DND-41 (cell line): Measurements from ENCODE around the gene MCHR1.

Experiments used
- ATAC-seq: fragments of 200-7000 bp; cut with Tn5 transposase; 3 replicates; pipeline ENCODE4 v1.9.1; 2021; ENCODE audit warnings: low read depth; ENCODE audit not compliant: insufficient read depth
- DNase-seq: peaks from one replicate; pipeline ENCODE4 v3.0.0-alpha.2; 2020
- H2AFZ ChIP-seq: 2 replicates; pipeline ENCODE4 v1.6.0; 2012; ENCODE audit warnings: low read depth, low read length
- H3K27ac ChIP-seq: 2 replicates; pipeline ENCODE4 v1.5.1; 2012; ENCODE audit warnings: low read length, inconsistent platforms
- H3K27me3 ChIP-seq: fragments of 200-600 bp; sonication (generic); 2 replicates; pipeline ENCODE4 v1.6.0; 2012; ENCODE audit warnings: low read length, mild to moderate bottlenecking, inconsistent platforms; ENCODE audit not compliant: insufficient read depth, poor library complexity
- H3K36me3 ChIP-seq: 2 replicates; pipeline ENCODE4 v1.5.1; 2012; ENCODE audit warnings: low read length, inconsistent platforms; ENCODE audit not compliant: insufficient read depth
- H3K4me1 ChIP-seq: 2 replicates; pipeline ENCODE4 v1.5.1; 2012; ENCODE audit warnings: mild to moderate bottlenecking, low read length; ENCODE audit not compliant: insufficient read depth
- H3K4me2 ChIP-seq: 2 replicates; pipeline ENCODE4 v1.6.0; 2012; ENCODE audit warnings: mild to moderate bottlenecking, moderate library complexity, low read length, inconsistent platforms; ENCODE audit not compliant: insufficient read depth
- H3K4me3 ChIP-seq, 2 experiments: fragments of 200-600 bp in 1 of 2; shearing (Covaris generic) in 1 of 2; 2 replicates each; pipeline ENCODE4 v1.5.1; 2012 to 2016; ENCODE audit warnings: inconsistent platforms in 2 of 2, low read length in 2 of 2, mild to moderate bottlenecking in 2 of 2, low read depth in 1 of 2, moderate library complexity in 1 of 2
- H3K79me2 ChIP-seq: 2 replicates; pipeline ENCODE4 v1.6.0; 2012; ENCODE audit warnings: low read length, inconsistent platforms; ENCODE audit not compliant: insufficient read depth
- H3K9ac ChIP-seq: 2 replicates; pipeline ENCODE4 v1.6.0; 2012; ENCODE audit warnings: low read depth, mild to moderate bottlenecking, inconsistent platforms, low read length, moderate library complexity
- H3K9me3 ChIP-seq: 2 replicates; pipeline ENCODE4 v1.5.1; 2012; ENCODE audit warnings: low read length, moderate library complexity, mild to moderate bottlenecking, inconsistent platforms; ENCODE audit not compliant: insufficient read depth, severe bottlenecking
- H4K20me1 ChIP-seq: 2 replicates; pipeline ENCODE4 v1.6.0; 2012; ENCODE audit warnings: low read length; ENCODE audit not compliant: insufficient read depth
- CTCF ChIP-seq: IDR thresholded peaks from 2 replicates; pipeline ENCODE4 v1.5.1; 2012; ENCODE audit warnings: borderline replicate concordance, low read length, moderate library complexity, mild to moderate bottlenecking; ENCODE audit not compliant: poor library complexity, severe bottlenecking; ENCODE audit errors: extremely low read depth
- EZH2 ChIP-seq: IDR thresholded peaks from 3 replicates; pipeline ENCODE4 v1.6.1; 2012; ENCODE audit warnings: borderline replicate concordance, low read depth, mild to moderate bottlenecking, moderate library complexity, low read length, inconsistent platforms; ENCODE audit not compliant: severe bottlenecking

Gene MCHR1

DNA sequence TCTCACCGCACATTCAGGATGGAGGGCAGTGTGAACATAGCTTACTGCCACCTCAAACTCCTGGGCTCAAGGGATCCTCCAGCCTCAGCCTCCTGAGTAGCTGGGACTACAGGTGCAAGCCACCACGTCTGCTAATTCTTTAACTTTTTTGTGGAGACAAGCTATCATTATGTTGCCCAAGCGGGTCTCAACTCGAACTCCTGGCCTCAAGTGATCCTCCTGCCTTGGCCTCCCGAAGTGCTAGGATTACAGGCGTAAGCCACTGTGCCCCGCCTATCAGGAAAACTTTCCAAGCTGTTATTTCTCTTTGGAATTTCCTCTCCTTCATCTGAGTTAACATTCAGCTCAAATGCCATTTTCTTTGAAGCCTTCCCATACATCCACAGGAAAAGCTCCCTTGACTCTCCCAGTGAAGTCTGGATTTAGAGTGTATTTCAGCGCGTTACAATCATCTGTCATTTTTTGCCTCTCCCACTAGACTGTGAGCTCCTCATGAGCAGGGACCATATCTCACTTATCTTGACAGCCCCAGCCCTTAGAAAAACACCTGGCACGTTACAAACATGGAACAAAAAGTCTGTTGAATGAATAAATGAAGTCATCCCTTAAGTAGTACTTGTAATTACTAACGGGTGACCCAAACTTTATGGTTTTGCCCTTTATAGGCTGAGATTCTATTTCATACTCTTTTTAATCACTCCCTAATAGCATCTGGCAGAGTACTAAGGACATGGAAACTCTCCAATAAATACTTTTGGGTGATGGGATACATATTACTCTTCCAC, 45.0 kb upstream of the MCHR1 start:
- no peaks in the 10 kb centered on the region; the same call in 1 of the 2 replicates for H3K36me3 ChIP-seq
- H3K27ac ChIP-seq = no peak overlapping the region
- H3K9me3 ChIP-seq = no peaks in the 10 kb centered on the region
- peak overlapping the region; percentile 83 for H3K4me2 ChIP-seq
- no peak for ATAC-seq
- no peak overlapping the region for H2AFZ ChIP-seq
- peak overlapping the region; percentile 85; the same call in 1 of the 2 replicates for H3K9ac ChIP-seq
- H4K20me1 ChIP-seq = peaks cover 38% of the 10 kb centered on the region; the same call in 1 of the 2 replicates
- 0 out of 4 replicates have a peak overlapping the region, but pooled peaks of 1 of the 2 experiments have one; percentile 86 for H3K4me3 ChIP-seq
- DNase-seq = no peak
- no peaks in the 10 kb centered on the region for H3K27me3 ChIP-seq
- no peak for TF ChIP-seq CTCF
- no peak for TF ChIP-seq EZH2
- peaks cover 33% of the 10 kb centered on the region for H3K4me1 ChIP-seq
- peaks cover 70% of the 10 kb centered on the region for H3K79me2 ChIP-seq

- Histone ChIP-seq H3K79me2 (peaks cover 61% of the 10 kb centered on the region), H3K4me3 (peak overlapping the region; percentile 70 to 86; a peak in 3 of 4 replicates)
Measured at GRCh38 chr22:40635043-40635939, 44.0 kb upstream of the MCHR1 start.

DNA sequence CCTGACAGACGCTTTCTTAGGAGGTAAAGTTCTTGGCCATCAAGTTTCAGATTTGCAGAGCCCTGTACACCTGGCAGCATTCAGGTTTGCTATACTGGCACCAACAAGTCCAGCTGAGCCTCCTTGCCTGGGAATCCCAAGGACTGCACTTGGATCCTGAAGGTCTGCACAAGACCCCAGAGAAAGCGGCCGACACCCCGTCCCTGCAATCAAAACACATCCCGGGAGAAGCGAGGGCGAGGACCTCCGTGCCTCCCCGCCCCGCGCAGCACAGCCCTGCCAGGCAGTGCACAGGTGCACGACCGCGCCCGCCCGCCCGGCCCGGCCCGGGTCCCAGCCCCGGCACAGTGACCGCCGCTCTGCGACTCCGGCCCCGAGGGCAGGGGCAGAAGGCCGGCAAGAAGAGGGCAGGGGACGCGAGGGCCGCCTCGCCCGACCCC, 43.3 kb upstream of the MCHR1 start:
- Histone ChIP-seq H2AFZ (peak overlapping the region; percentile 90), H3K27me3 (no peaks in the 10 kb centered on the region), H3K36me3 (no peaks in the 10 kb centered on the region; the same call in 1 of the 2 replicates), H3K4me2 (peak overlapping the region; percentile 83), H3K27ac (peak overlapping the region; percentile 78), H3K4me3 (peak overlapping the region; percentile 70 to 86), H3K9ac (peak overlapping the region; percentile 85), H4K20me1 (peaks cover 30% of the 10 kb centered on the region; the same call in 1 of the 2 replicates), H3K79me2 (peaks cover 54% of the 10 kb centered on the region), H3K9me3 (no peaks in the 10 kb centered on the region), H3K4me1 (peaks cover 33% of the 10 kb centered on the region)
- no peak for DNase-seq
- peak; percentile 8 for ATAC-seq
- TF ChIP-seq EZH2 (no peak), CTCF (no peak)

More at GRCh38 chr22:40635043-40635939, 44.0 kb upstream of the MCHR1 start:
- H3K27ac ChIP-seq = peak overlapping the region; percentile 78; the same call in 1 of the 2 replicates
- H3K4me1 ChIP-seq = peaks cover 33% of the 10 kb centered on the region
- no peaks in the 10 kb centered on the region; the same call in 1 of the 2 replicates for H3K36me3 ChIP-seq
- no peaks in the 10 kb centered on the region for H3K9me3 ChIP-seq
- no peak for DNase-seq
- H3K9ac ChIP-seq = peak overlapping the region; percentile 85
- H4K20me1 ChIP-seq = peaks cover 36% of the 10 kb centered on the region; the same call in 1 of the 2 replicates
- peak overlapping the region; percentile 83 for H3K4me2 ChIP-seq
- no peak for ATAC-seq
- no peaks in the 10 kb centered on the region for H3K27me3 ChIP-seq
- no peak for TF ChIP-seq EZH2
- TF ChIP-seq CTCF = no peak
- H2AFZ ChIP-seq = no peak overlapping the region
